Stimulated activated CD4-positive, alpha-beta T cell treated with anti-CD3 and anti-CD28 coated beads, Interleukin-2, amount 100 ng/mL, for 48 hours (primary cell): Measurements from ENCODE around the gene TUBB2A.
"Not testable (repeated sequence)": the region's sequence is repeated elsewhere in the genome, so short reads cannot be mapped to it uniquely, and the experiment has no call there.

Experiments
- DNase-seq, 2 donors: peaks; one replicate each; pipeline ENCODE4 v3.0.0-alpha.2; 2020

TUBB2A gene

DNA sequence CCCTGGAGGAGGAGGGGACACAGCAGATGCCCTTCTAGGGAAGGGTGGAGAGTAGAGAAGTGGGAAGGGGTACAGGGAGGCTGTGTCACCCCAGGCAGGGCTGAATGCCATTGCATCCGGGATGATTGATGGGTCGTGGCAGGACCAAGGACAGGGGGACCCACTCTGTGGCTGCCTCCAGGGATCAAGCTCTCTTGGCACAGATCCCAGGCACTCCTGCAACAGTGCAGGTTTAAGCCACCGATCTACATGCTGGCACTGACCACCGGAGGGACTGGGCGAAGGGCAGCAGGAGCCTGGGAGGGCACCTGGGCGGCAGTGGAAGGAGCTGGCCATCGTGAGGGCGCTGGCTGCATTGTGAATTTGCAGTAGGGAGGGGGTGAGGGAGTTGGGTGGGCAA is 22.6 kb upstream of the TUBB2A start:
- DNase-seq, result not testable (repeated sequence)

GRCh38 chr6:3178666-3179065 is 21.3 kb upstream of the TUBB2A start:
- not testable (repeated sequence) for DNase-seq

GRCh38 chr6:3176562-3177355 is 19.4 kb upstream of the TUBB2A start:
- DNase-seq, result no peak

DNA sequence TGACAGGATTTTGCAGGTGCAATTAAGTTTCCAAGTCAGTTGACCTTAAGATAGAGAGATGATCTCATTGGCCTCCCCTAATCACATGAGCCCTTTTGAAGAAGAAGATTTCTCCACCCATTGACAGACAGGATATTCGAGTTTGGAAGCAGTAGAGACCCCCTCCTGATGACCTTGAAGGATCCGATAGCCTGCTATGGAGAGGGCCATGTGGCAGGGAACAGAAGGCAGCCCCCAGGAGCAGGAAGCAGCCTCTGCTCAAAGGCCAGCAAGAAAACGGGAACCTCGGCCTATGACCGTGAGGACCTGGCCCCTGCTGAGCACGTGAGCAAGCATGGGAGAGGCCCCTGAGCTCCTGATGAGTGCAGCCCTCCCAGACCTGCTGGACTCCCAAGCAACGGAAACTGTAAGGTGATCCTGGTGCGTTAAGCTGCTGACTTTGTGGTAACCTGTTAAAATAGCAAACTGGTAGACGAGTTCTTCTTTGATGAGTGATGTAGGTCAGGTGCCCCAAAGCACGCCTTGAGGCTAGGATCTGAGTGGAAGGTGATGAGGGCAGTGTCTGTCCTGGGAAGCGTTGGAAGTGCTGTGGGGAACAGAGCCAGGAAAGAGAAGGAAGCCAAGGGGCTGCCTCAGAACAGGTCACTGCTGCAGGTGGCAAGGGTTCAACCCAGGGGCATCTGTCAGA is 18.5 kb upstream of the TUBB2A start:
- DNase-seq, result no peak

DNA sequence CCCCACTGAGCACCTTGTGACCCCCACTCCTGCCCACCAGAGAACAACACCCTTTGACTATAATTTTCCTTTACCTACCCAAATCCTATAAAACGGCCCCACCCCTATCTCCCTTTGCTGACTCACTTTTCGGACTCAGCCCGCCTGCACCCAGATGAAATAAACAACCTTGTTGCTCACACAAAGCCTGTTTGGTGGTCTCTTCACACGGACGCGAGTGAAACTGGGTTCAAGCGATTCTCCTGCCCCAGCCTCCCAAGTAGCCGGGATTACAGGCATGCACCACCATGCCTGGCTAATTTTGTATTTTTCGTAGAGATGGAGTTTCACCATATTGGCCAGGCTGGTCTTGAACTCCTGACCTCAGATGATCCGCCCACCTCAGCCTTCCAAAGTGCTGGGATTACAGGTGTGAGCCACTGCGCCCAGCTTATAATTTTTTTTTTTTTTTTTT is 16.3 kb upstream of the TUBB2A start:
- not testable (repeated sequence) for DNase-seq

DNA sequence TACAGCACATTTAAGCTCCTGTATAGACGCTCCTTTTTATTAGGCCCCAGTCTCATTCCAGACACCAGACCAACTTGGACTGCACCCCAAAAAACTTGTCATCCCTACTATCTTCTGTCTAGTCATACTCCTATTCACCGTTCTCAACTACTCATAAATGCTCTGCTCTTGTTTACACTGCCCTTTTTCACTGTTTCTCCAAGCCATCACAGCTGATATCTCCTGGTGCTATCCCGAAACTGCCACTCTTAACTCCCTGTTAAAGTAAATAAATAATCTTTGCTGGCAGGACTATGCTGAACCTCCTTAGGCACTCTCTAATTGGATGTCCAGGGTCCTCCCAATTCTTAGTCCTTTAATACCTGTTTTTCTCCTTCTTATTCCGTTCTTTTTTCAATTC is 15.4 kb upstream of the TUBB2A start:
- DNase-seq, result not testable (repeated sequence)

GRCh38 chr6:3171313-3172175 is 14.2 kb upstream of the TUBB2A start:
- DNase-seq, result not testable (repeated sequence)

GRCh38 chr6:3170676-3171075 is 13.3 kb upstream of the TUBB2A start:
- DNase-seq, result not testable (repeated sequence)

DNA sequence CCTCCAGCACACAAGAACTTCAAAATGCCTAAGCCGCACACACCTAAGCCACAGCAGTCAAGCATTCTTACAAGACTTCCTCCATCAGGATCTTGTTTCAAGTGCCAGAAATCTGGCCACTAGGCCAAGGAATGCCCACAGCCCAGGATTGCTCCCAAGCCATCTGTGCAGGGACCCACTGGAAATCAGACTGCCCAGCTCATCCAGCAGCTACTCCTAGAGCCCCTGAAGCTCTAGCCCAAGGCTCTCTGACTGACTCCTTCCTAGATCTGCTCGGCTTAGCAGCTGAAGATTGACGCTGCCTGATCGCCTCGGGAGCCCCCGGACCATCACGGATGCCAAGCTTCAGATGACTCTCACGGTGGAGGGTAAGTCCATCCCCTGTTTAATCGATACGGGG is 10.7 kb upstream of the TUBB2A start:
- not testable (repeated sequence) for DNase-seq

- not testable (repeated sequence) for DNase-seq
Observed at GRCh38 chr6:3166535-3167225, 9.3 kb upstream of the TUBB2A start.

- no peak for DNase-seq
Observed at GRCh38 chr6:3165631-3166534, 8.5 kb upstream of the TUBB2A start.

DNA sequence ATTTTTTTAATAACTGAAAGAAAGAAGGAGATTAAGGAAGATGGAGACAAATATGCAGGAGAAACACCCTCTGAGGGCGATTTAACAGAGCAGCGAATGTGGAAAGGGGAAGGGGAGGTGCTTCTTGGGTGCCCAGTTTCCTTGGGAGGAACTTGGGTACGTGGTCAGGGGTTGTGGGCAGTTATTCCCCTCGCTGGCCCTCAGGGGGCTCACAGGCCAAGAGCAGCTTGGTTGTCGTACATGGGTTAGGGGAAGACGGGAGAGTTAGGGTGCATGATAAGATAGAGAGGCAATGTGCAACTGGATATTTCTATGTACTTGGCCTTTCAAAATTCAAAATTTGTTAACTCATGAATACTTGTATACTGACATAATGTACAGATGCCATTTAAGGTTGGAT is 7.0 kb upstream of the TUBB2A start:
- DNase-seq, result no peak

DNA sequence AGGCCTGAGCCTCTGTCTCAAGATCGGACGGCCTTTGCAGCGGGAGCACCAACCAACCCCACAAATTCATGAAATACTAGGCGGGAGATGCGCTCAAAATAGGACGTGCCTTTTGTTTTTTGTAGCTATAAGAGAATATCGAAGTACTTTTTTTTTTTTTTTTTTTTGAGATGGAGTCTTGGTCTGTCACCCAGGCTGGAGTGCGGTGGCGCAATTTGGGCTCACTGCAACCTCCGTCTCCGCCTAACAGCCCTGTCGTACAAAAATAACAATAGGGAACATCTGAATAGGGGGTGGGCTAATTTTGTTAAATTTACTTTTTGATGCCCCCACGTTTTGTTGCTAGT is 5.9 kb upstream of the TUBB2A start:
- peak in 1 of 2 donors; percentile 12 for DNase-seq

- DNase-seq, result peak; percentile 24 to 38
Observed at GRCh38 chr6:3162565-3163247, 5.4 kb upstream of the TUBB2A start.

GRCh38 chr6:3162067-3162497 is 4.7 kb upstream of the TUBB2A start:
- DNase-seq, result no peak

GRCh38 chr6:3159805-3160781 is 2.7 kb upstream of the TUBB2A start:
- no peak for DNase-seq

DNA sequence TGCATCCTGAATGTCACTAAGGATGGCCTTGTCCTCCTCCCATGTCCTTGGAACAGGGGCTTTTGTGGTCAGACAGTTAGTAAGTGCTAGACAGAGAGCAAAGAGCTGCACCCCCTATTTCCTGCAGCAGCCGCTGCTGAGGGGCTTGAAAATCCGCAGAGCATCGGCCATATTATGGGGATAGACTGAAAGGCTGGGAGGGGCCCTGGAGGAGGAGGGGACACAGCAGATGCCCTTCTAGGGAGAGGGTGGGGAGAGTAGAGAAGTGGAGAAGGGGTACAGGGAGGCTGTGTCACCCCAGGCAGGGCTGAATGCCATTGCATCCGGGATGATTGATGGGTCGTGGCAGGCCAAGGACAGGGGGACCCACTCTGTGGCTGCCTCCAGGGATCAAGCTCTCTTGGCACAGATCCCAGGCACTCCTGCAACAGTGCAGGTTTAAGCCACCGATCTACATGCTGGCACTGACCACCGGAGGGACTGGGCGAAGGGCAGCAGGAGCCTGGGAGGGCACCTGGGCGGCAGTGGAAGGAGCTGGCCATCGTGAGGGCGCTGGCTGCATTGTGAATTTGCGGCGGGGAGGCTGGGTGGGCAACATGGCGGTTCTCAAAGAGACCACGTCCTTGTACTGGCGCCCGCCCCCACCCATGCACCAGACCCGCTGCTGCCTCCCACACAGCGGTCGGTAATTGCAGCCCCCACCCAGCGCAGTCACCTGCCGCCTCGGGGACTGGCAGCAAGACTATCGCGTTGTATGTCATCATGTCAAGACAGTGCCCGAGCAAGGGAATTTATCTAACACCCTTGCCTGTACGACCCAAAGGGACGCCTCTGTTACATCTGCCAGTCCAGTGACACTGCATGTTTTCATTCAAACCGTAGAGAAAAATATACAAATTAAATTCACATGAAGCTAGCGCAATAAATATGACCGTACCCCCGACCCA is 887 bp downstream of the TUBB2A start:
- DNase-seq, result not testable (repeated sequence)

DNA sequence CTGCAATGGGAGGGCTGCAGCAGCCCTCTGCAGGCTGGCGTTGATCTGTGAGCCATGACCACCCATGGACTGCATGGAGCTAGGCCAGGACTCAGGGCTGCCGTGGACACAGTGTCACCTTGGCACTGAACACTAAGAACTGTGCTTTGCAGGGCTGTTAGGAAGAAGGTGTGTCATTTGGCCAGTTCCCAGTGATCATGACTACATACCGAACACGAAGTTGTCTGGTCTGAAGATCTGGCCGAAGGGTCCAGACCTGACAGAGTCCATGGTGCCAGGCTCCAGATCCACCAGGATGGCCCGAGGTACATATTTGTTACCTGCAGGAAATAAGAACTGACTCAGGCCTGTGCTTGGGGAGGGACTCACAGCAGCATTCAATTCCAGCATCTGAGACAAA is 1.9 kb downstream of the TUBB2A start:
- DNase-seq, result not testable (repeated sequence)
